Left lung (tissue), 10 donors: ENCODE data around the gene MYOZ3. TPM values are rescaled to one million over a fixed set of nuclear protein-coding genes. Genes with fewer than 3 reads are reported as not detected.

Experiments
- ATAC-seq: fragments of 200-7000 bp; cut with Tn5 transposase; one replicate; pipeline ENCODE4 v1.9.1; 2020; ENCODE audit warnings: moderate library complexity
- DNase-seq, 4 donors: peaks; one replicate each; pipeline ENCODE4 v3.0.0-alpha.2; 2013 to 2020
- H3K27ac ChIP-seq, 2 donors: fragments of 200-600 bp; sonication (generic) in 1 of 2; one replicate each; pipeline versions ENCODE4 v1.5.0 to v1.8.0; 2020 to 2021
- H3K27me3 ChIP-seq, 2 donors: fragments of 200-600 bp; sonication (generic) in 1 of 2; one replicate each; pipeline versions ENCODE4 v1.5.0 to v1.8.0; 2020 to 2021
- H3K36me3 ChIP-seq, 2 donors: fragments of 200-600 bp; sonication (generic) in 1 of 2; one replicate each; pipeline versions ENCODE4 v1.5.0 to v1.8.0; 2020 to 2021
- H3K4me1 ChIP-seq, 2 donors: fragments of 200-600 bp; one replicate each; pipeline ENCODE4 v1.8.0; 2021
- H3K4me3 ChIP-seq, 2 donors: fragments of 200-600 bp; sonication (generic) in 1 of 2; one replicate each; pipeline versions ENCODE4 v1.5.0 to v1.8.0; 2020 to 2021; ENCODE audit warnings: mild to moderate bottlenecking in 1 of 2
- H3K9me3 ChIP-seq, 2 donors: fragments of 200-600 bp; sonication (generic) in 1 of 2; one replicate each; pipeline versions ENCODE4 v1.5.0 to v1.8.0; 2020 to 2021
- CTCF ChIP-seq, 2 donors: fragments of 200-600 bp; sonication (generic) in 1 of 2; IDR thresholded peaks; one replicate each; pipeline versions ENCODE4 v1.5.0 to v1.8.0; 2021; ENCODE audit warnings: antibody characterized with exemption in 2 of 2
- intact Hi-C, 2 donors: fragments of 100-400 bp; cut with DNase I; formaldehyde crosslinking; loops; one replicate each; pipeline versions ENCODE4 v1.11.2 to v1.14.2; 2022
- polyA plus RNA-seq, 6 donors: library from polyadenylated mRNA; unstranded; fragments of 120-200 nt; gene quantifications; one replicate each; pipeline ENCODE4 v1.2.1, GENCODE V29; 2013; ENCODE audit not compliant: insufficient read length in 6 of 6
- total RNA-seq, 2 donors: library from RNA; stranded (reverse); fragmentation: NEBNext Ultra II Directional; extraction: Animal tissue kit (Norgen Biotek cat#: 25700); gene quantifications; one replicate each; pipeline ENCODE4 v1.2.1, GENCODE V29; 2021
- donor health status: DM: no; HTN: yes; CAD: no.
- donor health status: DM: no; HTN: no; CAD: no.

MYOZ3 gene
- total and polyA plus RNA-seq, 8 donors = 0.79 to 13.1 (median 11.2) TPM

GRCh38 chr5:150723845-150724244, 62.8 kb downstream of the MYOZ3 start:
- ATAC-seq = no peak
- no peaks in the 10 kb centered on the region for H3K9me3 ChIP-seq
- no peaks in the 10 kb centered on the region for H3K27me3 ChIP-seq
- intact Hi-C loops = no loop called here
- no peak for TF ChIP-seq CTCF (IDR thresholded peaks at IDR 0.05)
- no peaks in the 10 kb centered on the region for H3K4me1 ChIP-seq
- H3K4me3 ChIP-seq = no peak overlapping the region
- no peak for DNase-seq
- no peak overlapping the region for H3K27ac ChIP-seq
- H3K36me3 ChIP-seq = peaks cover 0 to 98% of the 10 kb centered on the region in 2 donors

Other genes starting within 250 kb of the MYOZ3 start
- gene CD74, start 248.3 kb upstream of the MYOZ3 start, total RNA-seq = 1,000 to 10,000 TPM; 1,866 to 2,212 TPM
- 100 to 1,000 TPM; 143 to 201 (median 169) TPM for gene CD74, start 248.3 kb upstream of the MYOZ3 start, polyA plus RNA-seq
- 1,000 to 10,000 TPM; 1,428 to 1,504 TPM for gene RPS14, start 211.5 kb upstream of the MYOZ3 start, total RNA-seq
- gene RPS14, start 211.5 kb upstream of the MYOZ3 start, polyA plus RNA-seq = 1,000 to 10,000 TPM; 2,209 to 2,778 (median 2,470) TPM
- gene NDST1, start 153.1 kb upstream of the MYOZ3 start, total RNA-seq = 100 to 1,000 TPM in 1 of 2 donors, 10 to 100 TPM in 1; 89.3 to 100 TPM
- gene NDST1, start 153.1 kb upstream of the MYOZ3 start, polyA plus RNA-seq = 10 to 100 TPM; 52.2 to 82.3 (median 65.9) TPM
- gene SYNPO, start 20.6 kb upstream of the MYOZ3 start, total RNA-seq = 100 to 1,000 TPM in 1 of 2 donors, 10 to 100 TPM in 1; 80.4 to 114 TPM
- 10 to 100 TPM; 22.0 to 31.6 (median 26.6) TPM for gene SYNPO, start 20.6 kb upstream of the MYOZ3 start, polyA plus RNA-seq
- 10 to 100 TPM; 36.4 to 48.1 TPM for gene RBM22, start 39.8 kb downstream of the MYOZ3 start, total RNA-seq
- gene RBM22, start 39.8 kb downstream of the MYOZ3 start, polyA plus RNA-seq = 10 to 100 TPM; 75.5 to 81.0 (median 78.2) TPM
- gene DCTN4, start 97.8 kb downstream of the MYOZ3 start, total RNA-seq = 10 to 100 TPM; 69.5 to 70.0 TPM
- gene DCTN4, start 97.8 kb downstream of the MYOZ3 start, polyA plus RNA-seq = 10 to 100 TPM; 64.2 to 76.6 (median 69.4) TPM
- 10 to 100 TPM; 16.4 to 20.1 TPM for gene SMIM3, start 117.5 kb downstream of the MYOZ3 start, total RNA-seq
- gene SMIM3, start 117.5 kb downstream of the MYOZ3 start, polyA plus RNA-seq = 10 to 100 TPM; 14.0 to 19.4 (median 16.7) TPM
- gene IRGM, start 185.3 kb downstream of the MYOZ3 start, total RNA-seq = not detected
- gene IRGM, start 185.3 kb downstream of the MYOZ3 start, polyA plus RNA-seq = under 1 TPM; 0.47 to 0.93 (median 0.68) TPM
- 1 to 10 TPM; 3.0 to 4.1 TPM for gene ZNF300, start 243.7 kb downstream of the MYOZ3 start, total RNA-seq
- 10 to 100 TPM; 26.2 to 34.0 (median 31.9) TPM for gene ZNF300, start 243.7 kb downstream of the MYOZ3 start, polyA plus RNA-seq